Ovary (tissue), 3 donors: ENCODE data around the gene CTLA4.

Experiments
- CTCF ChIP-seq, 3 donors: fragments of 450-650 bp in 2 of 3; fragments of 200-600 bp in 1 of 3; IDR thresholded peaks; one replicate each; pipeline versions ENCODE4 v1.5.1 to v1.8.0; 2016 to 2022; ENCODE audit warnings: antibody characterized with exemption in 3 of 3, mild to moderate bottlenecking in 1 of 3
- POLR2A ChIP-seq: fragments of 450-650 bp; IDR thresholded peaks from one replicate; pipeline ENCODE4 v1.6.1; 2017; ENCODE audit warnings: antibody characterized with exemption, mild to moderate bottlenecking, moderate library complexity
- donor health status: DM: no; HTN: no; CAD: no.

GRCh38 chr2:203897544-203897943 lies 30.0 kb downstream of the CTLA4 start:
- TF ChIP-seq POLR2A (no peak), CTCF (IDR thresholded peaks at IDR 0.05) (no peak)
